ENCODE results near the gene SEMA5A. TPM values are rescaled to one million over a fixed set of nuclear protein-coding genes. Genes with fewer than 3 reads are reported as not detected.

SEMA5A gene
- total RNA-seq, 1 donor from 2014 or later = 5.4 TPM

DNA sequence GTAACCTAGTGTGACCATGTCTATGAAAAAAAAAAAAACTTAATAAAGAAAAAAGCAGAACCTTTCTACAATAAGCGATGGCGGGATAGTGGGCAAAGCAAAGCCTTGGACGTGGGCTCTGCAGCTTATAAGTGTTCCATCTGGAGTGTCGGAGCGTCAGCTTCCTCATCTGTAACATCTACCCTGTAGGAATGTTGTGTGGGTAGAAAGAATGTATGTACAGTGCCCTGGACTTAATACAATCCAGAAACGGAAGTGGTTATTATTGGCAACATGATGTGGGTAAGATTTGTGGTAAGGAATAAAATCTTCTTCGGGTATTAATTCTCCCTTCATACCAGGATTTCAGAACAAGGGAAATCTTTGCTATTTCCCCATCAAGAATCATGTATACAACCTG, 66.5 kb downstream of the SEMA5A start:
- no peak for DNase-seq (ENCODE audit: extremely low read depth, low read depth, low spot score)

DNA sequence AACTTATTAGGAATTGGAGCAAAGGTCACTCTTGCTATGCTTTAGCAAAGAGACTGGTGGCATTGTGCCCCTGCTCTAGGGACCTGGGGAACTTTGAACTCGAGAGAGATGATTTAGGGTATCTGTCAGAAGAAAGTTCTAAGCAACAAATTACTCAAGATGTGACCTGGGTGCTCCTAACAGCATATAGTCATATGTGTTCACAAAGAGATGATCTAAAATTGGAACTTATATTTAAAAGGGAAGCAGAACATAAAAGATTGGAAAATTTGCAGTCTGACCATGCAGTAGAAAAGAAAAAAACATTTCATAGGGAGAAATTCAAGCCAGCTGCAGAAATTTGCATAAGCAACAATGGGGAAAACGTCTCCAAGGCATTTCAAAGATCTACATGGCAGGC, 68.3 kb downstream of the SEMA5A start:
- no peak for DNase-seq (ENCODE audit: extremely low read depth, low read depth, low spot score)

- no peak for DNase-seq (ENCODE audit: extremely low read depth, low read depth, low spot score)
Measured at GRCh38 chr5:9474219-9475002, 71.5 kb downstream of the SEMA5A start.

- DNase-seq (ENCODE audit: extremely low read depth, low read depth, low spot score) = no peak
Measured at GRCh38 chr5:9473624-9474023, 72.3 kb downstream of the SEMA5A start.

DNA sequence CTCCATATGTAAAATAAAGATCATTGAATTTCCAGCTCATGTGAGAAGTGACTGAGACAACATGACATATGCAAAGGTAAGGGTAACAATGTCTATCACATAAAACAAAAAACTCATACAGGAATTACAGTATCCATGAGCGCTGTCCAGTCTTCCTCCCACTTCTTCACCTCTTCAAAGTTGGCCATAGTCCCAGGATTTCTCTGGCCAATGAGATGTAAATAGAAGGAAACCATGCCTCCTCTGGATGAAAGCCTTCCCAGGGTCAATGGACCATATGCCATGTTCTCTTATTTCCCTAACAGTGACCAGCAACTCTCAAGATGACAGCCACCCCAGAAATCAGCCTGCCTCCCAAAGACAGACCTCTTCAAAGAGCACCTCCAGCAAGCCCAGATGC, 75.5 kb downstream of the SEMA5A start:
- DNase-seq (ENCODE audit: extremely low read depth, low read depth, low spot score) = no peak

- DNase-seq (ENCODE audit: extremely low read depth, low read depth, low spot score) = no peak
Measured at GRCh38 chr5:9468060-9468388, 77.9 kb downstream of the SEMA5A start.

- no peak for DNase-seq (ENCODE audit: extremely low read depth, low read depth, low spot score)
Measured at GRCh38 chr5:9467199-9468059, 78.4 kb downstream of the SEMA5A start.

- DNase-seq (ENCODE audit: extremely low read depth, low read depth, low spot score) = no peak
Measured at GRCh38 chr5:9466697-9467096, 79.2 kb downstream of the SEMA5A start.

GRCh38 chr5:9464478-9464877, 81.4 kb downstream of the SEMA5A start:
- DNase-seq (ENCODE audit: extremely low read depth, low read depth, low spot score) = no peak

GRCh38 chr5:9462109-9462508, 83.8 kb downstream of the SEMA5A start:
- no peak for DNase-seq (ENCODE audit: extremely low read depth, low read depth, low spot score)

GRCh38 chr5:9460885-9461645, 84.8 kb downstream of the SEMA5A start:
- no peak for DNase-seq (ENCODE audit: extremely low read depth, low read depth, low spot score)

- DNase-seq (ENCODE audit: extremely low read depth, low read depth, low spot score) = no peak
Measured at GRCh38 chr5:9456435-9457042, 89.3 kb downstream of the SEMA5A start.

DNA sequence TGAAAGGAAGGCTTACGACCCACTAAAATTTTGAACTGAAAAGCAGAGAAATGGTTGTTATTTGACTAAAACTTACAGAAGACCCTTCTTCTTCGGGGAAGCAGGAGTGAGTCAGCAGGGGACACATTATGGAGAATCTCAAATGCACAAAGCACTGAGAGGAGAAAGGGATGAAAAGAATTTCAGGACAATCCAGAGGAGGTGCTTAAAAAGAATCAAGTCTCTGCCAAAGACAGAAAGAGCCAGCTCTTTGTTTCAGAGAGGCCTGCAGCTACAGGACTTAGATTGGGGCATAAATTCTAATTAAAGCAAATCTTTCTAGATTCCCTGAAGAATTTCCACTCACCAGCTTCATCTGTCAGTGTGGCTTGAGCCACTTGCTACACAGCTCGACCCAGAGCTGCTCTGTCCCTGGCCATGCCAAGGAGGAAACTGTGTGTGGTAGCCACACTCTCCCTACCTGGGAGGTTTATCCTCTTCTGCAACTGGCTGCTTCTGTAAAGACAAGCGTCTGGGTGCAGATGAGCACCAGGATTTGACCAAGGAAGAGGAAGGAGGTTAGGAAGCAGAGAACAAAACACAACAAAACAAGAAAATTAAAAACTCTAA, 89.9 kb downstream of the SEMA5A start:
- no peak for DNase-seq (ENCODE audit: extremely low read depth, low read depth, low spot score)

GRCh38 chr5:9454491-9454890, 91.4 kb downstream of the SEMA5A start:
- no peak for DNase-seq (ENCODE audit: extremely low read depth, low read depth, low spot score)

DNA sequence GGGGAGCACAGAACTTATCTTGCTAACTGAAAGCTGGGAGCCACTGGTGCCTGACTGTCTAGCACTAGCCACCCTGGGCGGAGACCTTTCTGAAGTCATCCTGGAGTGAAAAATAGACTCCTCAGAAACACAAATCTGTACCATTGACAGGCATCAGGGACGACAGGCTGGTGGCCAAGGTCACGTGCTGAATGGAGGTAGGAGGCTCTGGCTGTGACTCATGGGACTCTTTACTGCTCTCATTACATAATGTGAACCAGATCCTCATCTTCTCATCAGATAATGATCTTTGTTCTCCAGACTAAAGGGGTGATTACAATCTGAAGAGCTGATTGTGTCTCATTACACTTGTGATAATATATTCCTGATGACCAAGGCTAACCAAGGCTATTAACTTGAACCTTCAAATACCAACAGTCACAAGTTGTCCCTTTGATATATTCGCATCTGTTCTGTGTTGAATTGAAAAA, 91.8 kb downstream of the SEMA5A start:
- no peak for DNase-seq (ENCODE audit: extremely low read depth, low read depth, low spot score)

DNA sequence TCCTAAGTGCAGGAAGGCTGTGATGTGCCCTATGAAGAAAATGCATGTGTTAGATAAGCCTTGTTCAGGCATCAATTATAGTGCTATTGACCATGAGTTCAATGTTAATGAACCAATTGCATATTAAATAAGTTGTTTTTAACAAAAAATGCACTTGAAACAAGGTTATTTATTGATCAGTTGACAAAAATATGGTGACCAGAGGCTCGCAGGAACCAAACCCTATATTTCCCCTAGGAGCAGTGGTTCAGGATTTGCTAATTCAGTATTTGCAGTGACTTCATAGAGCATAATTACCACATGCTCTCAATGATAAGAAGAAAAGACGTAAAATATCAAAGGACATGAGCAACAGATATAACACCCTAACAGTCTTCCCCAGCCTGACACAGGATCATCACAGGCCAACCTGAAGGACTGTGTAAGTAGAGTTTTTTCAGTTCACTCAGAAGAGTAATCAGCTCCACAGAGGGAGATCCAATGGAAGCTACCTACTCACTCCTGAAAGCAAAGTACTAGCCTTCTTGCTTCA, 92.3 kb downstream of the SEMA5A start:
- DNase-seq (ENCODE audit: extremely low read depth, low read depth, low spot score) = no peak

DNA sequence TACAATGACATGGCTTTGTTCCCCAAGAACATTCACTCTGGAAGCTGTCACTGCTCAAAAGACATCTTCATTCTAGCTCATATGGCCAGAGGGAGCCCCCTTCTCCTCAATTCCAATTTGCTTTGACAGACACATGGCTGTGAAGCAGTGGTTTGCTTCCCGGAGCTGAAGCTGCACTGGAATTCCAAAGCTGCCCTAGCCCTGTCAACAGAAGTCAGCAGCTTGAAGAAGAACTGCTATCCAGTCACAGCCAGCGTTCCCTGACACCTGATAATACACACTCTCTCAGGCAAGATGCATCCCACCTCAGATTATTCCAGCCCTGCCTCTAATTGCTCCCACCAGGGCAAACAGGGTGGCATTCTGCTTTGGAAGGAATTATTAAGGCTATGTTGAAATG, 93.7 kb downstream of the SEMA5A start:
- DNase-seq (ENCODE audit: extremely low read depth, low read depth, low spot score) = no peak

DNA sequence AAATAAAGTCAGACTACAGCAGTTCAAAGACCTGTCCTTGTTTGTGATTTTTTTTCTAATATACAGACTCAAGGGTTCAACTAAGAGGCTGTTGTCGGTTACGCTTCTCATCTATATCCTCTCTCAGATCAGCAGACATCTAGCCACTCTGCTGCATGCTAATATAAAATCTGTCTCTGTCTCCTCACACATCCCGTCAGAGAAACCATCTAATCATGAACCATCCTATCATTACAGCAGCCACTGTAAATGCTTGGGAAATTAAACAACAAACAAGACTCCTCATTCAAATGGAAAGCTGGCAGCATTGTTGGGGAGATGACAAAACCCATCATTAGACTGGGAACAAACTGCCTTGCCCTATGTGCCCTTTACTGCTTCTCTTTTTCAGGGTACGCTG, 94.8 kb downstream of the SEMA5A start:
- DNase-seq (ENCODE audit: extremely low read depth, low read depth, low spot score) = no peak

DNA sequence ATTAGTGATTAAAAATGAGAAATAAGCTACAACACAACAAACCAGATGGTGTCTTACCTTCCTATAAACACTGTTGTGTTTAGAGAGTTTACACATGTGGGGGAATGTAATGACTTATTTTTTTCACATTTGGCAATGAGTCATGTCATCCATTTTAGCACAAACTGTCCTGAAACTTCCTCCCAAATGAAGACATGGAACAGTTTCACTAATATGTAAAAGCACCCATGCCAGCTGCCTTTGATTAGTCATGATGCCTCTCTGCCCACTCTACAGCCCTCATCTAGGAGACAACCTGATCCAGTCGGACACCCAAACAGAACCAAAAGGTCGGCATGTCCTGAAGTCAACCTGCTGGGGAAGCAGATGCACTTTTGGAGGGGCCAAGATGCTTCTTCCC, 98.2 kb downstream of the SEMA5A start:
- no peak for DNase-seq (ENCODE audit: extremely low read depth, low read depth, low spot score)

DNA sequence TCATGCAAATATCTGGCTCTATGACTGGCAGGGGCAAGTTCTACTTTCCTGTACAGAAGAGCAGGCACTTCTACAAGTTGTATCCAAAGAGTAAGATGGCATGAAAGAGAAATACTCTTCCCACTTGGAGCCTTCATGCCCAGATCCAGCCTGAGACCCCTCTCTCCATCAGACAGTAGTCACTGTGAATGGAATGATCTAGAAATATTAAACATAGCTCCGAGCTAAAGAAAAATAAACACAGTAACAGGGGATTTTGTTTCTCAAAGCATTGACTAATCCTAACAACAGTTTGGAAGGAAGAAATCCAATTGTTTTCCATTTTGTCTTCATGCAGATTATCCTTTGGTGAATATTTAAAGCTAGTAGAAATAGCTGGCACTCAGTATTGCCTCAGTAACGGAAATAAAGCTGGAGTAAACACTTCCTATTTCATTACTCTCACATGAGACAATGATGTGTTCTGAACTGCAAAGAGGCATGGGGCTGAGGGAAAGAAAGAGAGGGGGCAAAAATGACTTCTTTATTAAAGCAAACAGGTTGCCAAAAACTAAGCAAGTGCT, 100.0 kb downstream of the SEMA5A start:
- no peak for DNase-seq (ENCODE audit: extremely low read depth, low read depth, low spot score)

Measured in glomerular endothelial cell (primary cell).